Osteoblast (primary cell): ENCODE data around the gene E2F4. TPM values are rescaled to one million over a fixed set of nuclear protein-coding genes. Genes with fewer than 3 reads are reported as not detected.

Experiments used
- DNase-seq: peaks from one replicate; pipeline ENCODE4 v3.0.0; 2011; ENCODE audit warnings: low spot score, mixed read lengths; ENCODE audit not compliant: insufficient read length; ENCODE audit errors: missing footprints
- H2AFZ ChIP-seq: 2 replicates; pipeline ENCODE4 v1.6.0; 2011; ENCODE audit warnings: mild to moderate bottlenecking, low read length
- H3K27ac ChIP-seq: 2 replicates; pipeline ENCODE4 v1.5.1; 2011; ENCODE audit warnings: mild to moderate bottlenecking, low read depth, low read length, moderate library complexity
- H3K27me3 ChIP-seq: 2 replicates; pipeline ENCODE4 v1.6.0; 2012; ENCODE audit warnings: mild to moderate bottlenecking, control low read depth, inconsistent platforms, low read length, moderate library complexity; ENCODE audit not compliant: insufficient read depth
- H3K36me3 ChIP-seq: 2 replicates; pipeline ENCODE4 v1.5.1; 2011; ENCODE audit warnings: mild to moderate bottlenecking, low read length, control low read depth, moderate library complexity; ENCODE audit not compliant: insufficient read depth
- H3K4me1 ChIP-seq: 2 replicates; pipeline ENCODE4 v1.5.1; 2011; ENCODE audit warnings: mild to moderate bottlenecking, low read length, control low read depth, moderate library complexity; ENCODE audit not compliant: insufficient read depth
- H3K4me2 ChIP-seq: 2 replicates; pipeline ENCODE4 v1.6.0; 2011; ENCODE audit warnings: mild to moderate bottlenecking, low read length; ENCODE audit not compliant: insufficient read depth
- H3K4me3 ChIP-seq: fragments of 200-600 bp; sonication (generic); 3 replicates; pipeline ENCODE4 v1.5.1; 2012; ENCODE audit warnings: mild to moderate bottlenecking, low read length, inconsistent platforms; ENCODE audit not compliant: insufficient read depth
- H3K79me2 ChIP-seq: 2 replicates; pipeline ENCODE4 v1.6.0; 2012; ENCODE audit warnings: mild to moderate bottlenecking, low read length, control low read depth, inconsistent platforms; ENCODE audit not compliant: insufficient read depth
- H3K9me3 ChIP-seq: 2 replicates; pipeline ENCODE4 v1.5.1; 2011; ENCODE audit warnings: low read depth, low read length, control low read depth
- H4K20me1 ChIP-seq: 2 replicates; pipeline ENCODE4 v1.6.0; 2012; ENCODE audit warnings: mild to moderate bottlenecking, low read length, control low read depth; ENCODE audit not compliant: insufficient read depth
- total RNA-seq: library from RNA; depleted of rRNA; stranded (reverse); fragments of >200 nt; gene quantifications from 2 replicates; pipeline ENCODE4 v1.2.3, GENCODE V29; 2012
- TF ChIP-seq, protein P1 (sequence below): IDR thresholded peaks from 2 replicates; pipeline ENCODE4 v1.5.1; 2011; ENCODE audit warnings: mild to moderate bottlenecking, low read depth, low read length, moderate library complexity; ENCODE audit errors: extremely low read depth

Gene E2F4
- total RNA-seq, 1 donor: 56.5 TPM

DNA sequence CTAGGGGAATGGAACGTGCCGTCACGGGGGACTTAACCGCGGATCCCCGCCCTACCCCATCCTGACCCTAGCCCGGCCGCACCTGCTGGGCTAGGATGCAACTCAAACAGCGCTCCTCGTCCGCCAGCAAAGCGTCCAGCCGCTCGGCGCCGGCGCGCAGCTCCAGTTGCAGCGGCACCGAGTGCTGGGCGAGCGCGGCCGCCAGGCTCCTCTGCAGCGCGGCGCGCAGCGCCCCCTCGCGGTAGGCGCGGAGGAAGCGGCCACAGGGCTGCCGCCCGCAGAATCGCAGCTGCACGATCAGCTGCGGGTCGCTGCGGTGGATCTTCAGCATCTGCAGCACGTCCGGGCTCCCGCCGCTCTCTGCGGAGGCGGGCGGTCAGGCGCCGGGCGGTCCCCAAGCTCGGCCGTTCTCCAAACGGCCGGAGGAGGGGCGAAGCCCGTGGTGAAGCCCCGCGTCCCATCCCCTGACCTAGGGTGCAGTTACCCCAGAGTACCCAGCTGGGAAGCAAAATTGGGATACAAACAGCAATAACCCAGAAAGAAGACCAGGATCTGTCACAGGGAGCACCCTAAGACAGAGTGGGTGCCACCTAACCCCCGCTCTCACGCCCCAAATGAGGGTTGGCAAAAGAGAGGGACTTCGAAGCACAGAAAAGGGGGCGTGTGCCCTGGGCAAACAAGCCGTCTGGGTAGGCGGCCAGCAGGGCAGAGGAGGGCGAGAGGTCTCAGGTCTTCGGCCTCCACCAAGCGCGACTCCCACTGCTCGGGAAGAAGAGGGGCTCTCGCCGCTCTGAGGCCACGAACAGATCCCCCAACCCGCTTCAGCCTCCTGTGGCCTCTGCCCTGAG is 36.4 kb upstream of the E2F4 start:
- Histone ChIP-seq H3K4me2 (peak overlapping the region; percentile 79), H4K20me1 (peaks cover 35% of the 10 kb centered on the region), H2AFZ (no peak overlapping the region), H3K27ac (no peak overlapping the region), H3K4me3 (peak overlapping the region; percentile 47), H3K4me1 (peaks cover 6% of the 10 kb centered on the region), H3K9me3 (no peaks in the 10 kb centered on the region), H3K27me3 (no peaks in the 10 kb centered on the region), H3K36me3 (peaks cover 6% of the 10 kb centered on the region), H3K79me2 (peaks cover 4% of the 10 kb centered on the region)
- TF ChIP-seq, protein P1, sequence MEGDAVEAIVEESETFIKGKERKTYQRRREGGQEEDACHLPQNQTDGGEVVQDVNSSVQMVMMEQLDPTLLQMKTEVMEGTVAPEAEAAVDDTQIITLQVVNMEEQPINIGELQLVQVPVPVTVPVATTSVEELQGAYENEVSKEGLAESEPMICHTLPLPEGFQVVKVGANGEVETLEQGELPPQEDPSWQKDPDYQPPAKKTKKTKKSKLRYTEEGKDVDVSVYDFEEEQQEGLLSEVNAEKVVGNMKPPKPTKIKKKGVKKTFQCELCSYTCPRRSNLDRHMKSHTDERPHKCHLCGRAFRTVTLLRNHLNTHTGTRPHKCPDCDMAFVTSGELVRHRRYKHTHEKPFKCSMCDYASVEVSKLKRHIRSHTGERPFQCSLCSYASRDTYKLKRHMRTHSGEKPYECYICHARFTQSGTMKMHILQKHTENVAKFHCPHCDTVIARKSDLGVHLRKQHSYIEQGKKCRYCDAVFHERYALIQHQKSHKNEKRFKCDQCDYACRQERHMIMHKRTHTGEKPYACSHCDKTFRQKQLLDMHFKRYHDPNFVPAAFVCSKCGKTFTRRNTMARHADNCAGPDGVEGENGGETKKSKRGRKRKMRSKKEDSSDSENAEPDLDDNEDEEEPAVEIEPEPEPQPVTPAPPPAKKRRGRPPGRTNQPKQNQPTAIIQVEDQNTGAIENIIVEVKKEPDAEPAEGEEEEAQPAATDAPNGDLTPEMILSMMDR: peak; percentile 74
- DNase-seq: peak; percentile 100

DNA sequence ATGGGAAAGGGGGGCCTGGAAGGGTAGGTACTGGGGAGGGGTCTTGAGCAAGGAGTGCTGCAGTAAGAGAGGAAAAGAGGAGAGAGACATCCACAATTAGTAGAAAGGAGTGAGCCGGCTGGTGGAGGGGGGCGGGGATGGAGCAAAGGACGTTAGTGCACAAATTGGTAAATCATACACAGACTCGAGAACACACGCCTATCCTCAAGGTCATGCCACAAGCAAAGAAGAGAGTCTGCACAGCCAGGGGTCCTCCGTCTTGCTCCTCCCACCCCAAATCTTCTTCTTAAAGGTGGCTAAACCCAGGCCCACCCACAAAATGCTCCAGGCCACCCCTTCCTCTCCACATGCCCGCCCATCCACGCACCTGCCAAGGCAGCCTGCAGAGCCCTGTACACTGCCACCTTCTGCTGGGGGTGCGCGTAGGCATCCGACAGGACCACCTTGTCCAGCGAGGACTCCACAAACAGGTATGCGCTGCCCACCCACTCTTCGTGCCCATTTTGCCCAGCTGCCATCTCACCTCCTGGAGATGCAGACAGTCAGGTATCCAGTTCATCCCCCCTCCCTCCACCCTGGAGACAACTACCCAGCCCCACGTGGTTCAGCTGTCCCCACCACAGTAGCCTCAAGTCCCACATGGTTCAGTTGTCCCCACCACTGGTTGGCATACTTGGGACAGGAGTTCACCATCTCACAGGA is 35.7 kb upstream of the E2F4 start:
- Histone ChIP-seq H3K9me3 (no peaks in the 10 kb centered on the region), H3K27me3 (no peaks in the 10 kb centered on the region), H4K20me1 (peaks cover 35% of the 10 kb centered on the region), H3K27ac (no peak overlapping the region), H3K79me2 (peaks cover 4% of the 10 kb centered on the region), H2AFZ (no peak overlapping the region), H3K4me1 (peaks cover 10% of the 10 kb centered on the region), H3K4me2 (no peak overlapping the region), H3K4me3 (no peak overlapping the region), H3K36me3 (peaks cover 6% of the 10 kb centered on the region)
- TF ChIP-seq, protein P1: no peak
- DNase-seq: peak; percentile 75

DNA sequence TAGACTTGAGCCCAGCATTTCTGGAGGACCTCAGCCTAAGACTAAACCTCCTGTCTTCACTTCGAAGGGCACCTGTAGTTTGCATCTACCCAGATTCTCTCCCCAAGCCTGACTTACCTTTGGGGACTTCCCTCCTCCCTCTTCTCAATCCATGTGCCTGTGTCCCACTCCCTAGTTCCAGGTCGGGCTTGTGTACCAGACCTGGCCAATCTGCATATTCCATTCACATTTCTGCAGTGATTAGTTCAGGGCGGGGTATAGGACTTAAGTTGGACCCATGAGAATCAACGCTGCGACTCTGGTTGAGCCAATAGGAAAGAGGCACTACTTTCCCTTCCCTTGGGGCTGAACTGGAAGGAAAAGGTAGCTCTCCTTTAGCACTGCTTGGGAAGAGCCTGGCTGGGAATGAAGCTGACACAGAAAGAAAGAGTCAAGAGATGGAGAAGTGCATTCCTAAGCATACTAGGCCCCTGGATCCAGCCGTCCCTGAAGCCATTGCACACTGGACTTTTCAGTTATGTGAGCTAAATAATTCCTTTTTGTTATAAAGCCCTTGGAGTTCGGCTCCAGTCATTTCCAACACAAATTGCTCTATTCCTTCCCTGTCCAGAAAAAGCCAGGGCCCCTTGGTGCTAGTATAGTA is 34.7 kb upstream of the E2F4 start:
- peaks cover 40% of the 10 kb centered on the region for H4K20me1 ChIP-seq
- H3K4me1 ChIP-seq: peaks cover 11% of the 10 kb centered on the region
- peak; percentile 68 for DNase-seq
- H3K4me2 ChIP-seq: no peak overlapping the region
- H2AFZ ChIP-seq: no peak overlapping the region
- peaks cover 4% of the 10 kb centered on the region for H3K79me2 ChIP-seq
- TF ChIP-seq, protein P1: no peak
- no peak overlapping the region for H3K4me3 ChIP-seq
- peaks cover under 1% of the 10 kb centered on the region for H3K27me3 ChIP-seq
- H3K9me3 ChIP-seq: no peaks in the 10 kb centered on the region
- H3K27ac ChIP-seq: no peak overlapping the region
- peaks cover 6% of the 10 kb centered on the region for H3K36me3 ChIP-seq
